ENCODE results near the gene PPP1R12B. TPM values are rescaled to one million over a fixed set of nuclear protein-coding genes. Genes with fewer than 3 reads are reported as not detected.

PPP1R12B gene
- total RNA-seq, 3 donors from 2014 or later = 80.9 to 655 (median 89.0) TPM

- no peak overlapping the region for H3K4me3 ChIP-seq
- DNase-seq (no peak), ATAC-seq (no peak)
- no peak for TF ChIP-seq CTCF (IDR thresholded peaks at IDR 0.05)
- intact Hi-C loops (cut with DNase I, micrococcal nuclease) = no loop called here
- no peaks in the 10 kb centered on the region for H3K36me3 ChIP-seq (ENCODE audit: low read depth)
- H3K4me1 ChIP-seq (ENCODE audit: low read depth) = no peaks in the 10 kb centered on the region
- no peaks in the 10 kb centered on the region for H3K9me3 ChIP-seq
These were observed 41.8 kb upstream of the PPP1R12B start for GRCh38 chr1:202306535-202307345.

- H3K9me3 ChIP-seq = no peaks in the 10 kb centered on the region
- DNase-seq = no peak
- intact Hi-C loops (cut with DNase I, micrococcal nuclease) = loop anchor here in 1 of 2 donors (10.0 kb wide), 1 partner anchor 125 kb away; no protein-coding TSS in a partner anchor
- no peaks in the 10 kb centered on the region for H3K4me1 ChIP-seq (ENCODE audit: low read depth)
- no peak overlapping the region for H3K4me3 ChIP-seq
- ATAC-seq = peak; percentile 59
- no peak for TF ChIP-seq CTCF (IDR thresholded peaks at IDR 0.05)
- no peaks in the 10 kb centered on the region for H3K36me3 ChIP-seq (ENCODE audit: low read depth)
These were observed 38.3 kb upstream of the PPP1R12B start for GRCh38 chr1:202310071-202310725.

GRCh38 chr1:202310746-202311145 lies 37.8 kb upstream of the PPP1R12B start:
- intact Hi-C loops (cut with DNase I, micrococcal nuclease) = loop anchor here in 1 of 2 donors (10.0 kb wide), 1 partner anchor 126 kb away; no protein-coding TSS in a partner anchor
- no peak for TF ChIP-seq CTCF (IDR thresholded peaks at IDR 0.05)
- H3K9me3 ChIP-seq = no peaks in the 10 kb centered on the region
- H3K4me3 ChIP-seq = no peak overlapping the region
- no peaks in the 10 kb centered on the region for H3K4me1 ChIP-seq (ENCODE audit: low read depth)
- H3K36me3 ChIP-seq (ENCODE audit: low read depth) = no peaks in the 10 kb centered on the region
- ATAC-seq (no peak), DNase-seq (no peak)

DNA sequence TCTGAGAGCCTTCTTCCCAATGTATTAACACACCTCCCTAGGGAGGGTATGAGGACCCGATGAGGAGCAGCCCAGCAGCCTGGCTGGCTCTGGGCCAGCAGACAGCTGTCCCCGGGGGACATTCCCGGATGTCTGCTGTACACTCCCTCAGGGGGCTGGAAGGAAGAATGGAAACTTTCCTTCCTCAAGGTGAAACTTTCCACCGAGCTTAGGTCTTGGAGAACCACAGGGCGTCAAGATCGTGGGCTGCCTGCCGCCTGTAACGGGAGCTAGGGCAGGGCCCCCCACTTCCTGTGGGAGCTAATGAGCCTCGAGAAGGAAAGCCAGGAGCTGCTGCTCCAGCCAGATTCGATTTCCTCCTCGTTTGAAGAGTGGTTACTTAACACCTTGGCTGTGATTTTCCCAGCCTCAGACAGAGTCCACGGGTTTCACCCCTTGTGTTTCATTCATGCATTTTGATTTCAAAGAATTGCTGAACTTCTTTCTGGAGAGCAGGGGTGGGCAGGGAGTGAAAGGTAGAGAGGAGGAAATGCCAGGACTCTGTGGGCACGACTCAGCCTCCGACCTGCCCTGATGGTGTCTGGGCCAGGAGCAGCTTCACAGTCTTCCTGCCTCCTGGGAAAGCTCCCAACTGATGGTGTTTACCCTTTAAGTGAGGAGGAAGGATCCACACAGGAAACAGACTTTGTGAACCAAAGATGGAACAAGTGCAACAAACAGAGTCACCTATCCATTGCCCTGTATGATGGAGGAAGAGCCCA lies 36.4 kb upstream of the PPP1R12B start:
- intact Hi-C loops (cut with DNase I, micrococcal nuclease) = loop anchor here in 1 of 2 donors (10.0 kb wide), 1 partner anchor 127 kb away; no protein-coding TSS in a partner anchor
- ATAC-seq = no peak

More for the DNA sequence above, 36.4 kb upstream of the PPP1R12B start:
- H3K36me3 ChIP-seq (ENCODE audit: low read depth) = no peaks in the 10 kb centered on the region
- no peak for DNase-seq
- no peaks in the 10 kb centered on the region for H3K4me1 ChIP-seq (ENCODE audit: low read depth)
- no peak overlapping the region for H3K4me3 ChIP-seq
- H3K9me3 ChIP-seq = no peaks in the 10 kb centered on the region
- TF ChIP-seq CTCF (IDR thresholded peaks at IDR 0.05) = no peak

Data from mucosa of descending colon (tissue), 3 donors.